BLaER1 treated with 17β-estradiol and CSF1 and Interleukin-3, amounts not matched to agents 10 nM and 100 nM (cell line): ENCODE measurements around the gene C1QBP.
A peak's percentile ranks its signal among the peaks of the same experiment; 100 is the strongest.

Experiments used
- H3K27ac ChIP-seq, 11 experiments: shearing (Covaris generic); formaldehyde crosslinking; 2 replicates each; pipeline ENCODE4 v1.8.1; 2022
- H3K27me3 ChIP-seq, 11 experiments: shearing (Covaris generic); formaldehyde crosslinking; 2 replicates each; pipeline ENCODE4 v1.8.1; 2022
- H3K36me3 ChIP-seq, 11 experiments: shearing (Covaris generic); formaldehyde crosslinking; 2 replicates each; pipeline ENCODE4 v1.8.1; 2022
- H3K4me1 ChIP-seq, 10 experiments: shearing (Covaris generic); formaldehyde crosslinking; 2 replicates each; pipeline ENCODE4 v1.8.1; 2022
- H3K4me2 ChIP-seq, 11 experiments: shearing (Covaris generic); formaldehyde crosslinking; 2 replicates each; pipeline ENCODE4 v1.8.1; 2022
- H3K4me3 ChIP-seq, 10 experiments: shearing (Covaris generic); formaldehyde crosslinking; 2 replicates each; pipeline ENCODE4 v1.8.1; 2022
- H3K9ac ChIP-seq, 11 experiments: shearing (Covaris generic); formaldehyde crosslinking; 2 replicates each; pipeline ENCODE4 v1.8.1; 2022
- H3K9me3 ChIP-seq, 11 experiments: shearing (Covaris generic); formaldehyde crosslinking; replicated peaks in 1 of 11; 2 replicates each; pipeline ENCODE4 v1.8.1; 2022
- H4K20me1 ChIP-seq, 11 experiments: shearing (Covaris generic); formaldehyde crosslinking; 2 replicates each; pipeline ENCODE4 v1.8.1; 2022
- Cebpa-rat ChIP-seq, 11 experiments: shearing (Covaris generic); IDR thresholded peaks; 2 replicates each; pipeline ENCODE4 v1.8.1; 2022

The C1QBP gene

DNA sequence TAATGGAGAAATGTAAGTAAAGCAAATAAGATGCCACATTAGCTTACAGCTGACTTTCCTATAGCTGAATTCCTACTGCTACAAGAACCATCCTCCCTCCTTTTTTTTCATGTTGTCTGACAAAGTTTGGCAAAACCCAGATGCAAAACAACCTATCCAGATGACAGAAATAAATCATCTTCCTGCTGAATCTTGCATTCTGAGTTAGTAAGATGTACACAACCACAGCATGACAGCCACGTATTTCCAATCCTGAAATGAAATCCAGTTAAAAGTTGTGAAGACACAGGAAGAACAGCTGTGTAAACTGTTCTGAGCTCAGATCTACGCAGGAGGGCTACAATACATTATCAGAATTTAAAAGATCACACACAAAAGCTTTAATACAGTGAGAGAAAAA is 35.0 kb upstream of the C1QBP start:
- Histone ChIP-seq H3K4me3 (no peak overlapping the region), H3K27ac (no peak overlapping the region), H3K36me3 (peaks cover 63 to 81% (median 78%) of the 10 kb centered on the region in 11 experiments), H4K20me1 (peaks cover 0 to 22% (median 14%) of the 10 kb centered on the region in 11 experiments; a peak in 11 of 22 replicates), H3K4me1 (no peaks in the 10 kb centered on the region), H3K27me3 (no peaks in the 10 kb centered on the region), H3K9me3 (no peaks in the 10 kb centered on the region), H3K9ac (0 out of 22 replicates have a peak overlapping the region, but pooled peaks of 1 of the 11 experiments have one; percentile 24), H3K4me2 (no peak overlapping the region)
- TF ChIP-seq Cebpa-rat (IDR thresholded peaks at IDR 0.05), result no peak

- Histone ChIP-seq H3K27ac (no peak overlapping the region), H4K20me1 (peaks cover 0 to 20% (median 13%) of the 10 kb centered on the region in 11 experiments; a peak in 15 of 22 replicates), H3K27me3 (no peaks in the 10 kb centered on the region), H3K9me3 (no peaks in the 10 kb centered on the region), H3K4me1 (peaks cover 0 to 3% (median 2%) of the 10 kb centered on the region in 10 experiments; a peak in 13 of 20 replicates), H3K9ac (0 out of 22 replicates have a peak overlapping the region, but pooled peaks of 1 of the 11 experiments have one; percentile 3), H3K4me2 (no peak overlapping the region), H3K4me3 (no peak overlapping the region), H3K36me3 (peaks cover 49 to 67% (median 64%) of the 10 kb centered on the region in 11 experiments)
- no peak for TF ChIP-seq Cebpa-rat (IDR thresholded peaks at IDR 0.05)
These were observed 33.6 kb upstream of the C1QBP start for GRCh38 chr17:5472511-5472910.

- Histone ChIP-seq H3K4me2 (peak overlapping the region; percentile 90 to 99 (median 97)), H3K4me1 (peaks cover 33 to 47% (median 43%) of the 10 kb centered on the region in 10 experiments), H4K20me1 (peaks cover 0 to 54% (median 47%) of the 10 kb centered on the region in 11 experiments; a peak in 18 of 22 replicates), H3K27me3 (no peaks in the 10 kb centered on the region), H3K9ac (peak overlapping the region; percentile 78 to 96 (median 86)), H3K9me3 (no peaks in the 10 kb centered on the region), H3K36me3 (peaks cover 19 to 52% (median 33%) of the 10 kb centered on the region in 11 experiments), H3K27ac (peak overlapping the region in 10 of 11 experiments; percentile 64 to 91 (median 84); a peak in 21 of 22 replicates), H3K4me3 (peak overlapping the region; percentile 78 to 100 (median 96))
- no peak for TF ChIP-seq Cebpa-rat (IDR thresholded peaks at IDR 0.05)
These were observed 29.1 kb upstream of the C1QBP start for GRCh38 chr17:5468075-5468473.

GRCh38 chr17:5467416-5467815 is 28.5 kb upstream of the C1QBP start:
- Histone ChIP-seq H3K9ac (peak overlapping the region; percentile 78 to 96 (median 86)), H4K20me1 (peaks cover 0 to 61% (median 53%) of the 10 kb centered on the region in 11 experiments; a peak in 18 of 22 replicates), H3K4me2 (peak overlapping the region; percentile 90 to 99 (median 97)), H3K4me1 (peaks cover 33 to 54% (median 50%) of the 10 kb centered on the region in 10 experiments), H3K27me3 (no peaks in the 10 kb centered on the region), H3K9me3 (no peaks in the 10 kb centered on the region), H3K4me3 (peak overlapping the region; percentile 78 to 100 (median 96)), H3K27ac (peak overlapping the region in 9 of 11 experiments; percentile 64 to 91 (median 85); a peak in 17 of 22 replicates), H3K36me3 (peaks cover 13 to 52% (median 32%) of the 10 kb centered on the region in 11 experiments; a peak in 21 of 22 replicates)
- no peak for TF ChIP-seq Cebpa-rat (IDR thresholded peaks at IDR 0.05)

- Histone ChIP-seq H3K9me3 (no peaks in the 10 kb centered on the region), H3K27ac (no peak overlapping the region), H3K36me3 (peaks cover 9 to 52% (median 37%) of the 10 kb centered on the region in 11 experiments; a peak in 21 of 22 replicates), H3K27me3 (no peaks in the 10 kb centered on the region), H3K4me2 (peak overlapping the region; percentile 90 to 99 (median 97); a peak in 21 of 22 replicates), H4K20me1 (peaks cover 0 to 72% (median 64%) of the 10 kb centered on the region in 11 experiments; a peak in 18 of 22 replicates), H3K9ac (peak overlapping the region in 10 of 11 experiments; percentile 78 to 96 (median 87); a peak in 17 of 22 replicates), H3K4me3 (peak overlapping the region in 7 of 10 experiments; percentile 90 to 100 (median 98); a peak in 10 of 20 replicates), H3K4me1 (peaks cover 37 to 59% (median 53%) of the 10 kb centered on the region in 10 experiments)
- no peak for TF ChIP-seq Cebpa-rat (IDR thresholded peaks at IDR 0.05)
These were observed 27.3 kb upstream of the C1QBP start for GRCh38 chr17:5466295-5466694.

DNA sequence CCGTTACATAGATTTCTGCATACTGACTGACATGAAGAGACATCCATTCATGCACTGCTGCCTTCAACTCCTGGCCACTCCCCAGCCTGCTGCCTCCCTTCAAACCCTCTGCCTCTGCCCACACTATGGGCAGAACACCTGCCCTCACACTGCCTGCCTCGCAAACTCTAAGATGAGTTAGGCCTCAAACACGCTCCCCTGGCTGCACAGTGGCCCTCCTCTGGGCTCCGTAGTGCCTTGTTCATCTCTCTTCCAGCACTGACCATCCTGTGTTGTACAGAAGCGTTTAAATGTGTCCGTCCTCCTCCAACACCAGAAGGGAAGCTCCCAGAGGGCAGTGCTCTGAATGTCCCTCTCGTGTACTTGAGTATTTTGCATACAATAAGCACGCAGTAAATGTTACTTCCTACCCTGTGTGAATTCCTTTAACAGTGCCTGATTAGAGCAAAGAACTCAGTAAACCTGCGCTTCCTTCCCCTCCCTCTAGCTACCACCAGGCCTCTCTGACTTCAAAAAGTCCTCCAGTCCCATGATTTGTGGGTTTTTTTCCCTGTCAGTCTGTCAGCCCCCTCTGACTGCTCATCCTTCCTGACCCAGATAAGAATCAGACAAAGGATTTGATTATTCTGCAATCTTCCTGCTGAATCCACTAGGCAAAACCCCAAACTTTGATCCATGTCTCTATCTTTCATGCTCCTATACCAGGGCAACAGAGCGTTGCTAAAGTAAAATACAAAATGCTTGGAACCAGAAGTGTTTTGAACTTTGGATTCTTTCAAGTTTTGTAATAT is 26.0 kb upstream of the C1QBP start:
- Histone ChIP-seq H3K4me3 (peak overlapping the region in 1 of 10 experiments; percentile 2; a peak in 1 of 20 replicates), H3K4me1 (peaks cover 37 to 59% (median 53%) of the 10 kb centered on the region in 10 experiments), H3K9ac (peak overlapping the region in 8 of 11 experiments; percentile 8 to 94 (median 36); a peak in 8 of 22 replicates), H3K4me2 (peak overlapping the region; percentile 2 to 99 (median 96); a peak in 21 of 22 replicates), H3K36me3 (peaks cover 19 to 64% (median 51%) of the 10 kb centered on the region in 11 experiments), H4K20me1 (peaks cover 0 to 86% (median 75%) of the 10 kb centered on the region in 11 experiments; a peak in 18 of 22 replicates), H3K9me3 (no peaks in the 10 kb centered on the region), H3K27me3 (no peaks in the 10 kb centered on the region), H3K27ac (peak overlapping the region in 1 of 11 experiments; percentile 38; a peak in 2 of 22 replicates)
- no peak for TF ChIP-seq Cebpa-rat (IDR thresholded peaks at IDR 0.05)

DNA sequence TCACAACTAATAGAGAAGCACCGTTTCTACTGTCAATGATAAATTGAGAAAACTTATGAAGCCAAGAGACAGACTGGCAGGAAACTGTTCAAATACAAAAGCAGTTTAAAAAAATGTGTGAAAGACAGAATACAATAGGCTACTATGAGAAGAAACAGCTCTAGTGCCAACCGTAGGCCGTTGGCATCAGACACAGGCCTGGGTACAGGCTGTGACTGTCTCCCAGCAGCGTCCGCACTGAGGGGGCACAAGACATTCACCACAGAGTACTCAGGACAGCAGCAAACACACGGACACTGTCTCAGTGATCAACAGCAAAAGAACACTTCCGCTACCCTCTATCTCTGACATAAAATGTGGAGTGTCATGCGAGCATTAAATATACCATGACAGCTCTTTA is 7.8 kb upstream of the C1QBP start:
- Histone ChIP-seq H3K9me3 (no peaks in the 10 kb centered on the region), H3K4me1 (no peaks in the 10 kb centered on the region), H3K27me3 (no peaks in the 10 kb centered on the region), H3K36me3 (peaks cover 83 to 98% (median 97%) of the 10 kb centered on the region in 11 experiments), H3K4me3 (no peak overlapping the region), H4K20me1 (peaks cover 0 to 82% (median 57%) of the 10 kb centered on the region in 11 experiments; a peak in 16 of 22 replicates), H3K27ac (no peak overlapping the region), H3K4me2 (no peak overlapping the region), H3K9ac (no peak overlapping the region)
- no peak for TF ChIP-seq Cebpa-rat (IDR thresholded peaks at IDR 0.05)

GRCh38 chr17:5444209-5444608 is 5.3 kb upstream of the C1QBP start:
- H3K4me3 ChIP-seq, result no peak overlapping the region
- H3K27me3 ChIP-seq, result no peaks in the 10 kb centered on the region
- H3K27ac ChIP-seq, result no peak overlapping the region
- peaks cover 7 to 10% (median 8%) of the 10 kb centered on the region in 10 experiments; a peak in 19 of 20 replicates for H3K4me1 ChIP-seq
- H4K20me1 ChIP-seq, result peaks cover 0 to 92% (median 52%) of the 10 kb centered on the region in 11 experiments; a peak in 16 of 22 replicates
- H3K9ac ChIP-seq, result no peak overlapping the region
- H3K4me2 ChIP-seq, result no peak overlapping the region
- peaks cover 62 to 94% (median 85%) of the 10 kb centered on the region in 11 experiments for H3K36me3 ChIP-seq
- TF ChIP-seq Cebpa-rat (IDR thresholded peaks at IDR 0.05), result no peak
- H3K9me3 ChIP-seq, result no peaks in the 10 kb centered on the region
